ENCODE results near the gene CTNS.

CTNS gene

GRCh38 chr17:3656755-3657587 lies 20.4 kb downstream of the CTNS start:
- in situ Hi-C loops (cut with HindIII; ENCODE audit: low pct_unique_long_range_greater_than_20kb, low sequenced_read_pairs) = no loop called here
- no peak for TF ChIP-seq JUND (IDR thresholded peaks at IDR 0.05; ENCODE audit: low read depth)
- DNase-seq (ENCODE audit: low read depth in 1 of 2, low spot score in 1 of 2) = no peak

DNA sequence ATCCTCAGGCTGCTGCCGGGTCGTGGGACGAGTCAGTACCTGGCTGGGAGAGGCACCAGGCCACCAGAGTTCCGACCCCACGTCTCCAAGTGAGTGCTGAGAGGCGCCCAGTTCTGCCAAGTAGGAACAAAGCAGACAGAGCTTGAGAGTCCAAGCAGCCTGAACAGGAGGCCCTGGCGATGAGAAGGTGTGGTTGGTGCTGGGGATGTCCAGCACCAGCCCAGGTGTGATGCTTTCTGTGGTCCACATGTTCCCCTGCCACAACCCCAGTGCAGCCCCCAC lies 21.0 kb downstream of the CTNS start:
- in situ Hi-C loops (cut with HindIII; ENCODE audit: low pct_unique_long_range_greater_than_20kb, low sequenced_read_pairs) = no loop called here
- TF ChIP-seq JUND (IDR thresholded peaks at IDR 0.05; ENCODE audit: low read depth) = no peak
- no peak for DNase-seq (ENCODE audit: low read depth in 1 of 2, low spot score in 1 of 2)

GRCh38 chr17:3657874-3658783 lies 21.6 kb downstream of the CTNS start:
- in situ Hi-C loops (cut with HindIII; ENCODE audit: low pct_unique_long_range_greater_than_20kb, low sequenced_read_pairs) = no loop called here
- no peak for TF ChIP-seq JUND (IDR thresholded peaks at IDR 0.05; ENCODE audit: low read depth)

GRCh38 chr17:3658784-3659449 lies 22.4 kb downstream of the CTNS start:
- TF ChIP-seq JUND (IDR thresholded peaks at IDR 0.05; ENCODE audit: low read depth) = no peak
- in situ Hi-C loops (cut with HindIII; ENCODE audit: low pct_unique_long_range_greater_than_20kb, low sequenced_read_pairs) = no loop called here

More at GRCh38 chr17:3657874-3658783, 21.6 kb downstream of the CTNS start:
- no peak for DNase-seq (ENCODE audit: low read depth in 1 of 2, low spot score in 1 of 2)

GRCh38 chr17:3659541-3660111 lies 23.1 kb downstream of the CTNS start:
- no peak for TF ChIP-seq JUND (IDR thresholded peaks at IDR 0.05; ENCODE audit: low read depth)
- DNase-seq (ENCODE audit: low read depth in 1 of 2, low spot score in 1 of 2) = no peak
- in situ Hi-C loops (cut with HindIII; ENCODE audit: low pct_unique_long_range_greater_than_20kb, low sequenced_read_pairs) = no loop called here

More at GRCh38 chr17:3658784-3659449, 22.4 kb downstream of the CTNS start:
- no peak for DNase-seq (ENCODE audit: low read depth in 1 of 2, low spot score in 1 of 2)

- in situ Hi-C loops (cut with HindIII; ENCODE audit: low pct_unique_long_range_greater_than_20kb, low sequenced_read_pairs) = no loop called here
- no peak for DNase-seq (ENCODE audit: low read depth in 1 of 2, low spot score in 1 of 2)
These were observed 23.8 kb downstream of the CTNS start for GRCh38 chr17:3660311-3660891.

GRCh38 chr17:3663102-3664011 lies 26.8 kb downstream of the CTNS start:
- in situ Hi-C loops (cut with HindIII; ENCODE audit: low pct_unique_long_range_greater_than_20kb, low sequenced_read_pairs) = no loop called here
- TF ChIP-seq JUND (IDR thresholded peaks at IDR 0.05; ENCODE audit: low read depth) = no peak
- DNase-seq (ENCODE audit: low read depth in 1 of 2, low spot score in 1 of 2) = no peak

More at GRCh38 chr17:3660311-3660891, 23.8 kb downstream of the CTNS start:
- no peak for TF ChIP-seq JUND (IDR thresholded peaks at IDR 0.05; ENCODE audit: low read depth)

DNA sequence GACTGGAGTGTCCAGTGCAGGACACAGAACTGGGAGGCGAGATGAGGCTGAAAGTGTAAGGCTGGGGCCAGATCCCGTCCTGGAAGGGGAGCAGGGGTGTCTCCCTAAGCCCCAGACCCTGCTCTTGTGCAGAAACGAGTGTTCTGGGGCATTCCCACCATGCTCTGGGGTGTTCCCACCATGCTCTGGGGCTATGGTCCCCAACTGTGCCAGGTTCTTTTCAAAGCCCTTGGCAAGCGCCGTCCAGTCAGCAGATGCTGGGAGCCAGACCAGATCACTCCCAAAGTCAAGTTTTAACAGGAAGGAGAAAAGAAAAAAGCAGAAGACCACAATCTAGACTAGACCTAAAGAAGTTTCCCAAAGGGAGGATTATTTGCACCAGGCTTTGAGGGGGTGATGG lies 29.3 kb downstream of the CTNS start:
- TF ChIP-seq JUND (IDR thresholded peaks at IDR 0.05; ENCODE audit: low read depth) = no peak
- no peak for DNase-seq (ENCODE audit: low read depth in 1 of 2, low spot score in 1 of 2)
- in situ Hi-C loops (cut with HindIII; ENCODE audit: low pct_unique_long_range_greater_than_20kb, low sequenced_read_pairs) = no loop called here

DNA sequence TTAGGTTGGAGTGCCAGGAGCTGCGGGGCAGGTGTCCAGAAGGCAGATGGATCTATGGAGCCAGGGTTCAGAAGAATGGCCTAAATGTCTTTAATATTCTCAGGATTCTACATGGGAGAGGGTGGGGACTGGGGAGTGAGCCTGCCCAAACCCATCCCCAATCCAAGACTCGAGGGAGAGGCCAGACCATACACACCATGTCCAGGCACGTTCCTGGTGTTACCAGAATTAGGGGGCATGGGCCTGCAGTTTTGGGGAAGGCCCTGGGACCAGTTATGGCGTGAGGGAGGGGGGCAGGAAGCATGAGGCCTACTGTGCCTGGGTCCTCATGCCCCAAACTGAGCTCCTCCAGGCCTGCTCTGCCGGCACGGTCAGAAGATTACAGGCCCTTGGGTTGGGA lies 30.0 kb downstream of the CTNS start:
- no peak for DNase-seq (ENCODE audit: low read depth in 1 of 2, low spot score in 1 of 2)
- no peak for TF ChIP-seq JUND (IDR thresholded peaks at IDR 0.05; ENCODE audit: low read depth)
- in situ Hi-C loops (cut with HindIII; ENCODE audit: low pct_unique_long_range_greater_than_20kb, low sequenced_read_pairs) = no loop called here

DNA sequence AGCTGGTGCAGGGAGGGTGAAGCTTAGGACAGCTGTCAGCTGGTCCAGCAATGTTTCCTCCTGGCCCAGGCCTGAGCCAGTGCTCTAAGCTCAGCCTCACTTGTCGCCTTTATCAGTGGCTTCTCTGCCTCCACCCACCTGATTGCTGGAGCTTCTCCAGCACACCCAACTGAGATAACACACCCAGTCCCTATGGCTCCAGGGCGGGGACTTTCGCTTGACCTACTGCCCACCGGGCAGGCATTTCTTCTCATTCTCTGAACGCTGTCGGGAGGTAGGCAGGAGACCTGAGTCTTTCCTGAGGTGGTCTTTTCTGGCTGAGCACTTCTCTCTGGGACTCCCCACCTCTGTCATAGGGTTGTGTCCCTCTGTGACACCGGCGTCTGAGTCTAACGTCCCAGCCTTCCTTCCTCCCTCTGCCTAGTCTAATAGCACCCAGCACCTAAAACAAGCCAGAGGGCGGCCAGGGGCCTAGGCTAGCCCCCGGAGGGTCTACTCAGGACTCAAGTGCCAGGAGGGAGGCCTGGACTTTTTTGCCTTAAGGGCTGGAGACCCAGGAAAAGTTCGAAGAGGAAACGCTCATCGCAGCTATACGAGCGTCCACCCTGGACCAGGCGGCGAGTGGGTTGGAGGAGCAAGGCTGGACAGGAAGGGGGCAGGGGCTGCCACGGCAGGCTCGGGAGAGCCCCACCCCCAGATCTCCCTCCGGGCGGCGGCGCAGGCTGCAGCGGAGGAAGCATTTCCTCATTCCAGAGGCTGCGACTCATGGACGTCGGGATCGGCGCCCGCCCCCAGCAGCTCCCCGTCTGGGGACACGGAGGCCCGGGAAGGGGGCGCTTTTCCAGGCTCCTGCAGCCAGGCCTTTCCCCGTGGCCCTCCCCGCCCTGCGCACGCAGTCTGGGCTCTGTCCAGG lies 31.1 kb downstream of the CTNS start:
- in situ Hi-C loops (cut with HindIII; ENCODE audit: low pct_unique_long_range_greater_than_20kb, low sequenced_read_pairs) = no loop called here
- DNase-seq (ENCODE audit: low read depth in 1 of 2, low spot score in 1 of 2) = peak; percentile 73 to 87
- no peak for TF ChIP-seq JUND (IDR thresholded peaks at IDR 0.05; ENCODE audit: low read depth)

Data from T47D (cell line).